GM18861 (cell line): ENCODE measurements around the gene RAB33B.
"Not testable (repeated sequence)": the region's sequence is repeated elsewhere in the genome, so short reads cannot be mapped to it uniquely, and the experiment has no call there.

Experiments used
- ATAC-seq: cut with Tn5 transposase; IDR thresholded peaks from one replicate; pipeline ENCODE4 v1.9.1; 2021; ENCODE audit not compliant: unreplicated experiment

Gene RAB33B

DNA sequence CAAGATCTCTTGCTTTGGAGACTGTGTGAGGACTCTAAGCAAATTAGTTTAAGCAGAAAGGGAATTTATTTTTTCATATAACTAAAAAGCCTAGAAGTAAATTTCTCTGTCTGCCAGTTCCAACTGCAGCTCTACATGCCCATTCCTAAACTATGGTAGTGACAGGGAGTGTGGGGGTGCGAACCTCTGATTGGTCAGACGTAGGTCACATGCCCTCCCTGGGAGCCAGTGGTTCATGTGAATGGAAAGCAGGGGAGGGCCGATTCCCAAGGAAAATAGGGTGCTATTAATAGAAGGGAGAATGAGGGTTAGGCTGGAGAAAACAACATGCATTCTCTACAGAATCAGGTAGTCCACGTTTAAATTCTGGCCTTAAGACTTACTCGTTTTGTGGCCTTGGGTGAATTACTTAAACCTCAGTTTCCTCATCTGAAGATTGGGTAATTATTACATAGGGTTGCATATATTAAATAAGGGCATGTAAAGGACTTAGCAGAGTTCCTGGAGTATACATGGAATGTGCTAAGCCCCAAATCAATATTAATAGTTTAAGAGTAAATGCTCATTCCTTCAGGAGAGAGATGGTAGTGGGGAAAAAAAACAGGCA lies 7.2 kb downstream of the RAB33B start:
- ATAC-seq, result no peak

DNA sequence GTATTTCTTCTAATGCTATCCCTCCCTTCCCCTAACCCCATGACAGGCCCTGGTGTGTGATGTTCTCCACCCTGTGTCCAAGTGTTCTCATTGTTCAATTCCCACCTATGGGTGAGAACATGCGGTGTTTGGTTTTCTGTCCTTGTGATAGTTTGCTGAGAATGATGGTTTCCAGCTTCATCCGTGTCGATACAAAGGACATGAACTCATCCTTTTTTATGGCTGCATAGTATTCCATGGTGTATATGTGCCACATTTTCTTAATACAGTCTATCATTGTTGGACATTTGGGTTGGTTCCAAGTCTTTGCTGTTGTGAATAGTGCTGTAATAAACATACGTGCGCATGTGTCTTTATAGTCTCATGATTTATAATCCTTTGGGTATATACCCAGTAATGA lies 10.6 kb downstream of the RAB33B start:
- ATAC-seq, result not testable (repeated sequence)

DNA sequence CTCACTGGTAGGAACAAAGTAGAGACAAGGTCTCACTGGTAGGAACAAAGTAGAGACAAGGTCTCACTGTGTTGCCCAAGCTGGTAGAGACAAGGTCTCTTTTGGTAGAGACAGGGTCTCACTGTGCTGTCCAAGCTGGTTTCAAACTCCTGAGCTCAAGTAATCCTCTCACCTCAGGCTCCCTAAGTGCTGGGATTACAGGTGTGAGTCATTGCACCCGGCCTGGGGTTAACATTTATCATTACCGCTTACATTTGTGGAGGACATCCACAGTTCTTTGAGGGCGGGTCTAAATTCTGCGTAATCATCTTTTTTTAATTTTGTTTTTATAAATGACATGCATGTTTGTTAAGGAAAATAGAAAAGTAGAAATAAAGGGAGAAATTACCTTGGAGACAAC lies 12.0 kb downstream of the RAB33B start:
- ATAC-seq, result no peak

DNA sequence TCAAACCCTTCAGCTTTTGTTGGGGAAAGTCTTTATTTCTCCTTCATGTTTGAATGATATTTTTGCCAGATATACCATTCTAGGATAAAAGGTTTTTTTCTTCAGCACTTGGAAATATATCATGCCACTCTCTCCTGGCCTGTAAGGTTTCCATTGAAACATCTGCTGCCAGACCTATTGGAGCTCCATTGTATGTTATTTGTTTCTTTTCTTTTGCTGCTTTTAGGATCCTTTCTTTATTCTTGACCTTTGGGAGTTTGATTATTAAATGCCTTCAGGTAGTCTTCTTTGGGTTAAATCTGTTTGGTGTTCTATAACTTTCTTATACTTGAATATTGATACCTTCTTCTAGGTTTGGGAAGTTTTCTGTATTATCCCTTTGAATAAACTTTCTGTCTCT lies 14.8 kb downstream of the RAB33B start:
- ATAC-seq, result not testable (repeated sequence)

DNA sequence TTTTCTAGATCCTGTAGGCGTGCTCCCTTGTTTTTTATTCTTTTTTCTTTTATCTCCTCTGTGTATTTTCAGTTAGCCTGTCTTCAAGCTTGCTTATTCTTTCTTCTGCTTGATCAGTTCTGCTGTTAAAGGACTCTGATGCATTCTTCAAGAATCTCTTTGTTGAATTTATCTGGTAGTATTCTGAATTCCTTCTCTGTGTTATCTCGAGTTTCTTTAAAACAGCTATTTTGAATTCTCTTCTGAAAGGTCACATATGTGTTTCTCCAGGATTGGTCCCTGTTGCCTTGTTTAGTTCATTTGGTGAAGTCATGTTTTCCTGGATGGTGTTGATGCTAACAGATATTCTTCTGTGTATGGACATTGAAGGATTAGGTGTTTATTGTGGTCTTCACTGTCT lies 15.3 kb downstream of the RAB33B start:
- no peak for ATAC-seq

DNA sequence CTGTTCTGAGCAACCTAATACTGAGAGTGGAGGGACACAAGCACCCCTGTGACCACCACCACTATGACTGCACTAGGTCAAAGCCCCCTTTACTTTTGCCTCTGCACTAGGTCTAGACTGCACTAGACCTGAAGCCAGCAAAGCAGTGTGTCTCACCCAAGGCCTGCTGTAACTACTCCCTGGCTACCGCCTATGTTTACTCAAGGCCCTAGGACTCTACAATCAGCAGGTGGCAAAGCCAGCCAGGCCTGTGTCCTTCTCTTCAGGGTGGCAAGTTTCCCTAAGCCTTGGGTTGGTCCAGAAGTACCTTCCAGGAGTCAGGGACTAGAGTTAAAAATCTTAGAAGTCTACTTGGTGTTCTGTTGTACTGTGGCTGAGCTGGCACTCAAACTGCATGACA lies 15.9 kb downstream of the RAB33B start:
- ATAC-seq, result no peak

DNA sequence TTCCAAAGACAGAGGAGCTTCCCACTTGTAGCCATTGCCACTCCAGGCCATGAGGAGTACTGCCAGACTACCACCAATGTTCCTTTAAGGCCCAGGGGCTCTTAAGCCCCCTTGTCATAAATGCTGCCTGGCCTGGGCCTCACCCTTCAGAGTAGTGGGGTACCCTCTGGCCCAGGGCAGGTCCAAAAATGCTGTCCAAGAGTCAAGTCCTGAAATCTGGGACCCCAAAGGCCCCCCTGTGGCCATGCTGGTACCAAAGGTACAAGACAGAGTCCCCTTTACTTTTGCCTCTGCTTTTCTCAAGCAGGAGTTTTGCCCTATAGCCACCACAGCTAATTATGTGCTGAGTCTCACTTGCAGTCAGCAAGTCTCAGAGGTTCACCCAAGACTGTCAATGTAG lies 16.4 kb downstream of the RAB33B start:
- ATAC-seq, result no peak

DNA sequence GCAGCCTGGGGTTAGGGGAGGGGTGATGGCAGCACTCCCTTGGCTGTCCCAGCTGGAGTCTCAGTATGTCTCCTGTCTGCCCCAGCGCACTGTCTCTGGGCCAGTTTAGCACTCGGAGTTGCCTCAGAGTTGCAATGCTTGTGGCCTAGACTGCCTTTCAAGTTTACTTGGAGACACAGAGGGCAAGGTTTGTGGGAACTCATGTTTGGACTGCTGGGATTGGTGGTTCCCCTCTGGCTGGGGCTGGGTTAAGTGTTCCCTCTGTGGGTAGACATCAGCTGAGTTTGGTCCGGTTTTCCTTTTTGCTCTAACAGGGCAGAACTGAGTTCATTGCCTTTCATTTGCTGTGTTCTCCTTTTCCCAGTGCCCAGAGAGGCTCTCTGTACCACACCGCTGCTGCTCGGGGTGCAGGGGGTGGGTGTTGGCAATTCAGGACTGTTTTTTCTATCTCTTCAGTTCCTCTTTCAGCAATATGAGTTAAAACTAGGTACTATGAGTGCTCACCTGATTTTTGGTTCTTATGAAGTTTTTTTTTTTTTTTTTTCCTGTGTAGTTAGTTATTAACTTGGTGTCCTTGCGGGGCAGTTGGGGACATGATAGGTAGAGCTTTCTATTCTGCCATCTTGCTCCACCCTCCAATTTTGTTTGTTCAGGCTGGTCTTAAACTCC lies 17.2 kb downstream of the RAB33B start:
- no peak for ATAC-seq

DNA sequence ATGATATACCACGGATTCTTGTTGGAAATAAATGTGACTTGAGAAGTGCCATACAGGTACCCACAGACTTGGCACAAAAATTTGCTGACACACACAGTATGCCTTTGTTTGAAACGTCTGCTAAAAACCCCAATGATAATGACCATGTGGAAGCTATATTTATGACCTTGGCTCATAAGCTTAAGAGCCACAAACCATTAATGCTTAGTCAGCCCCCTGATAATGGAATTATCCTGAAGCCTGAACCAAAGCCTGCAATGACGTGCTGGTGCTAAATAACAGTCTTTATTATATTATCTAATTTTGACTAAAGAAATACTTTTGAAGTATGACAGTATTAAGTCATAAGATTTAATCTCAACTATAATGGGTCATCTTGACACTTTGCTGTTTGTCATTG lies 18.9 kb downstream of the RAB33B start:
- ATAC-seq, result no peak

DNA sequence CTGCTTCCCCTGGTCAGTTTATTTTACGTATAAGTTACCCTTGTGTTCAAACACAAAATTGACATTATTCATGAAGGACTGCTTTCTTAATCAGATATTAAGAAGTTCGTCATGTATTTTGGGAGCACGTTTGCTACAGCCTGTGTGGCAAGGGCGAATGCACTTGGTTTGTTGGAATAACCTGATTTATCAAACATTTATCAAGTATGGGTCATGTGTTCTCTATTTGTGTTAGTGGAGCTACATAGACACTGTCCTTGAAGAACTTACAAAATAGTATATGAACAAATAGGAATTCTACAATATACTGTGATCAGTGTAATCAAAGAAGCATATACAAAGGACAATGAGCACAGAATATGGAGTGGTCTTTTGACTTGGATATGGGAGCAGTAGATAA lies 22.4 kb downstream of the RAB33B start:
- ATAC-seq, result no peak

DNA sequence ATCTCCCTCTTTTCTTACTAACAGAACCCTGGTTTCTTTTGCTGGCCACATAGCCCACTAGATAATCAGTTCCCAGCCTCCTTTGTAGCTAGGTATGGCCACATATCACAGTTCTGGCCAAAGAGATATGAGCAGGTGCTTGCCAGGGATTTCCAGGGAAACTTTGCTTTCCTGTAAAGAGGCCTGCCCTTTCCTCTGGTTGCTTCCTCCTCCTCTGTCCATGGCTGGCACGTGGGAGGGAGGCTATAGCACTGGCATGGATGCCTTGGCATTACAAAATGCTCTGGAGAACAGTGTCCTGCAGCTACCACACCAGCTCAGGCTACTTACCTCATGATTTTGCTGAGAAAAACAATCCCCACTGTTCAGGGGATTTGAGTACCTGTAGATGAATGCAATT lies 27.5 kb downstream of the RAB33B start:
- ATAC-seq, result no peak

DNA sequence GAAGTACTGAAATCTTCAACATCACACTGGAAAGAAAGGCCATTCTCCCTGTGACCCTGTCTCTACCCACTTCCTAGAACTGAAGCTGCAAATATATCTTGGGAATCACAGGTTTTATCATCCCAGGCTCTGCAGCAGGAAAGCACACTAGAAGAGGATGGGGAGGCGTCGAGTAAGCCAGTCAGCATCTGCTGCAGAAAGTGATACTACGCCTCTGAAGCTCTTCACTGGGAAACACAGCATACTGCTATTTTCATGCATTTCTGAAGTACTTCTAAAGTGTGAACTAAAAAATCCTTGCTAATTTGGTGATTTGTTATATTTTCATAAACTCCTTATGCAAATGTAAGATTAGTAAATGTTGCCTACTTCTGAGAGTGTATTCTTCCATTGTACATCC lies 29.1 kb downstream of the RAB33B start:
- no peak for ATAC-seq

DNA sequence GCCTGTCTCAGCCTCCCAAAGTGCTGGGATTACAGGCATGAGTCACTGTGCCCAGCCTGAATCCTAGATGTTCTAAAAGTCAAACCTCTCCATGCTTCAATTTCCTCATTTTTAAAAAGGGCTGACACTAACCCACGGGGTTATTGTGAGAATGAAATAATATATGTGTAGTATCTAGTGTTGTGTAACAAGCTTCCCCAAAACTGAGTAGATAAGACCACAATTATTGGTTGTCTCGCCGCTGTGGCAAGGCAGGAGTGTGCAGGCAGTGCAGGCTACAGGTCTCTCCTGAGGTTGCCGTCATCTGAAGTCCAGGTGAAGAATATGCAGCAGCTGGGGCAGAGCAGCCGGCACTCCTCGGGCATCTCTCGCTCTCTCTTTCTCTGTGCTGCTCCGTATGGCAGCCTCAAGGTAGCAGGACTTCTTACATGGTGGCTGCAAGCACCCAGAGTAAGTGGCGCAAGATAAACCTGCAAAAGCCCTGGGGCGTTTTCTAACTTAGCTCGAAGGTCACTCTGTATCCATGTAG lies 30.9 kb downstream of the RAB33B start:
- no peak for ATAC-seq

DNA sequence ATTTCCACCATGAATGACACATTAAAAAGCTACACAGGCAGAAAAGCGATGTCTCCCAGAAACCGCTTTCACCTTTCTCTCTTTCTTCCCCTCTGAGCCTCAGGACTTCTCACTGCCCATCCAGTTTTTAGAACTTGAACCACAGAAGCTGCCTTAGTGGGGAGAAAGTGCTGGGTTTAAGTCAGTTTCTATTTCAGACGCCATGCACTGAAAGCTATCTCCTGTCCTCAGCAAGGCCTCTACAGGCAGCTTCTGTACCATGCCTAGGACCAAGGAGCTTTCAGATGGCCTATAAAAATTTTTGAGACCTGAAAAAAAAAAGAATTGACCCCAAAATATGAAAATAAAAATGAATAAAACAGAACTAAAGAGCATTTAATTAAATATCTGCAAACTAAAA lies 34.5 kb downstream of the RAB33B start:
- ATAC-seq, result no peak

DNA sequence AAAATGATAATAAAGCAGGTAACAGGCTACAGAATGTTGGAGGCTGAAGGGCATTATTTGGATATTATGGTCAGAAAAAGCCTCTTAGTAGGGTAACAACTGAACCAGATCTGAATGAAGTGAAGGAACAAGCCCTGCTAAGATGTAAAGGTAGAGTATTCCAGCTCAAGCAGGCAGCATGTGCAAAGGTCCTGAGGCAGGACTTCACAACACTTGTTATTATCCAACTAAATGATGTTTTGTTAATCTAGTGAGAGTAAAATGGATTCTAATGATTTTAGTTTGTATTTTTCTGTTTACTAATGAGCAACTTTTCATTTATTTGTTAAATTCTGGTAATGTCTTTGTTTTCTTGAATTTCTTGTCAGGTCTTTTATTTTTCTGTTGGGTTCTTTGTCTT lies 35.7 kb downstream of the RAB33B start:
- no peak for ATAC-seq

DNA sequence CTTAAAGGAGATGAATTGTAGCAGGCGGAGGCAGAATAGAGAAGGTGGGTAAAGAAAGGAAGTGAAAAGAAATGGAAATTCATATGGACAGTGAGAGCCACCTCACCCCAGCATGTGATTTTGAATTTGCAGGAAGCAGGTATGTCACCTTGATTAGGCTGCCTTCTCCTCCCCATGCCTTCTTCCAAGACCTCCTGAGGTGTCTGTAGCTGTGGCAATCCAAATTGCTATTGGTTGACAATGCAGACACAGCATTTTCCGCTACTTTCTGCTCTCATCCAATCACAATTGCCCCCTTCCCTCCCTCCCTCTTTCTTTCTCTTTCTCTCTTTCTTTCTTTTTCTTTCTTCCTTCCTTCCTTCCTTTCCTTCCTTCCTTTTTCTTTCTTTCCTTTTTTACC lies 38.5 kb downstream of the RAB33B start:
- ATAC-seq, result no peak

DNA sequence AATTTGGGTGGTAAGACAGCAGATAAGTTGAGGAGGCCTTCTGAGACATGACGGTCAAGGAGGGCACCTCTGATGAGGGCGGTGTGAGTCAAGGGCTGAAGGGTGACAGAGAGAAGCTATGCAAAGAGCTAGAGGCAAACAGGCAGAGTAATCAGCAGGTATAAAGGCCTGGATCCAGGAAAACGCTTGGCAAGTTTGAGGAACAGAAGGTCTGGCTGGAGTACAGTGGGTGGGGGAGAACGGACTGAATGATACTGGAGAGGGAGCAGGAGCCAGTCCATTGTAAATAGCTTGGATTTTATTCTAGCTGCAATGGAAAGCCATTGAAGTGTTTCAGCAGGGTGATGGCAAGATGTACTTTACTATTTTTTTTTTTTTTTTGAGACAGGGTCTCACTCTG lies 39.3 kb downstream of the RAB33B start:
- ATAC-seq, result no peak

DNA sequence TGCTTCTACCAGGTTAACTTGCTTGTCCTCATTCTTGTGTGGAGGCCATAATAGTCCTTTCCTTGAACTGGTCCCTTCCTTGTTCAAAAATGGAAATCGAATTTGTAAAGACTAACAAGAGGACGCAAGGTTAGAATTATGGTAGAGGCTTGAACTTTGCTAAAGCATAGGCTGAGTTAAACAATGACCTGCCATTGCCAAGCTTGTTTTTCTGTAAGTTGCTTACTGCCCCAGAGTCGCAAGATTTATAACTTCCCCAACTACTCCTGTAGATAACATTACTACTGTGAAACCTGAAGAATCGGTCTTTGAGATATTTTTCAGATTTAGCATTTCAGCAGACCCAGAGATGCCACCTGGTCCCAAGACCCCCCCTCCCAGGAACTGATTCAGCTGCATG lies 45.3 kb downstream of the RAB33B start:
- ATAC-seq, result no peak

DNA sequence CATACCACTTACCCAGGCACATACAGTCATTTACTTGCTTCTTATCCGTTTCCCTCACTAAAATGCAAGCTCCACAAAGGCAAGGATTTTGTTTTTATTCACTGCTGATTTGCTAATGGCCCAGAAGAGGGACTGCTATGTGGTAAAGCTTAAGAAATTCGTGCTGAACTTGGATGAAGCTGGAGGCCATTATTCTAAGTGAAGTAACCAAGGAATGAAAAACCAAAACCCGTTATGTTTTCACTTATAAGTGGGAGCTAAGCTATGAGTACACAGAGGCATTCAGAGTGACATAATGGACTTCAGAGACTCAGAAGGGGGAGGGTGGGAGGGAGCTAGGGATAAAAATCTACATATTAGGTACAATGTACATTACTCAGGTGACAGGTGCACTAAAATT lies 47.2 kb downstream of the RAB33B start:
- ATAC-seq, result no peak

DNA sequence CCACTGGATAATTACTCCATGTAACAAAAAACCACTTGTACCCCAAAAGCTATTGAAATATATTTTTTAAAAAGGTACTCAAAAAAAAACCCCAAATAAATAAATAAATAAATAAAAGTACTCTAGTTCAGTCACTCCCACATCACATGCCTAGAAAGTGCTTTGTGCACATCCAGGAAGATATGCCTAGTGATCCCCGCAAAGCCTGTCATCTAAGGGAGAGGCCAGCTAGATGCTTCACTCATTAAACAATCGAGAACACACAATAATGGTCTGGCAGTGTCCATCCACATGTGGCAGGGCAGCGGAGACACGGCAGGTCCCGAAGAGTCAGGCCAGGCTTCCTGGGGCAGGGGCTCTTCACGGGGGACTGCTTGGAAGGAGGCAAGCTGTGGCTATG lies 47.6 kb downstream of the RAB33B start:
- ATAC-seq, result no peak

DNA sequence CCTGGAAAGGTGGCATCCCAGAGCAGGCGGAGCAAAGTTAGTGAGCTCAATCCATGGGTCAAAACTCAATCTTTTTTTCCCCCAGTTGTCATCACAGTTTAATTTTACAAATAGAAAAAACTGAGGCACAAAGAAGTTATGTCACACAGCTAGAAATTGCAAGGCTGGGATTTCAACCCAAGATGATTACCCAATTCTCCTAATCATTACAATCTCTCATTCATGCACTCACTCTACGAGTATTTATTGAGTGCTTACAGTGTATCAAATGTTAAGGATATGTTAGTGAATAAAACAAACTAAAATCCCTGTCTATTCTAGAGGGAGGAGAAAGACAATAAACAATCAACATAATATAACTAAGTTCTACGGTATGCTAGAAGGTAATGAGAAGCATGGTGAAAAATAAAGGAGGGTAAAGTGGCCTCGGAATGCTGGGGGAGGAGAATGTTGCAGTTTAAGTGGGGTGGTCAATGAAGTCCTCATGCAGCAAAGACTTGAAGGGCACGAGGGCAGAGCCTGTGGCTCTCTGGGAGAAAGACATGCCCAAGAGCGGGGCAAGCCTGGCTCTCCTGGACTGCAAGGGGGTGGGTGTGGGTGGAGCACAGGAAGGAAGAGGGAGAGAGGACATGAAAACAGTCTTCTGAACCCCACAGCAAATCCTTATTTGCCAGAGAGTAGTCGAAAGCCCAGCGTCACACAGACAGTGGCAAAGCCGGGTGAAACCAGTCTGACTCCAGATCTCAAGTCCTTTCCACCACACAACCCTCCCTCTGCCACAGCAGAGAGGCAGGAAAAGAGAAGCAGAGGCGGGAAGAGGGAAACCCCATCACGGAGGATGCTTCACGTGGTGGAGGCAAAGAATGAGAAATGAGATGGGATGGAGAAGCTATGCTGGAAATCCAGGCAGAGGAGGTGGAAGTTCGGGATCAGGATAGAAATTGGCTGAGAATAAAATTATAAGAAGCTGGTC lies 48.3 kb downstream of the RAB33B start:
- no peak for ATAC-seq
